Measurements from ENCODE around the gene C1QTNF12. TPM values are rescaled to one million over a fixed set of nuclear protein-coding genes. Genes with fewer than 3 reads are reported as not detected.
A peak's percentile ranks its signal among the peaks of the same experiment; 100 is the strongest.
"Not testable (repeated sequence)": the region's sequence is repeated elsewhere in the genome, so short reads cannot be mapped to it uniquely, and the experiment has no call there.

The C1QTNF12 gene
- total RNA-seq, 1 experiment from 2014 or later, result 6.0 TPM

DNA sequence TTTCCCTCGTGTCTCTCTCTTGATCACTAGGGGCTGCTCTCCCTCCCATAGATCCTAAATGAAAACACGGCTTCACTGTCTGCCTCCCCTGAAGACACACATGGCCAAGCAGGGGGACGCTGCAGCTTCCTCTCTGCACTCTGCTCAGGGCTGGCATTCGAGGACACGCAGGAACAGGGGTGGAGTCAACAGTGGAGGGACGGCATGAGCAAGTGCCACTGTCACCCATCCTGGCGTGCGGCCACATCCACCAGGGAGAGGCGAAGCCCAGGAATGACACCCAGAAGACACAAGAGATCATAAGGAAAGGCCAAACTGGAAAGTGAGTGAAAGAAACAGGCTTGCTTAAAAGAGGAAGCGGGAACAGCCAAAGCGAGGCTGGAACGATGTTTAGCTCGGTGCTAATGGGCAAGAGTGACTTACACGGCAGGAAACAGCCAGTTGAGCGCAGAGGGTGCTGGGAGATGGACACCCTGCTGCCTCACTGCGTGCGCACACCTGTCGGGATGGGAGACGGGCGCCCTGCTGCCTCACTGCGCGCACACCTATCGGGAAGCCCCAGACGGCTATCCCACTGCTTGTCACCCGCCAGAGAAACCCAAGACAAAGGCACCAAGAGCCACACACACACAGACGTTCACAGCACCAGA lies 13.6 kb upstream of the C1QTNF12 start:
- DNase-seq (ENCODE audit: low spot score), result no peak

DNA sequence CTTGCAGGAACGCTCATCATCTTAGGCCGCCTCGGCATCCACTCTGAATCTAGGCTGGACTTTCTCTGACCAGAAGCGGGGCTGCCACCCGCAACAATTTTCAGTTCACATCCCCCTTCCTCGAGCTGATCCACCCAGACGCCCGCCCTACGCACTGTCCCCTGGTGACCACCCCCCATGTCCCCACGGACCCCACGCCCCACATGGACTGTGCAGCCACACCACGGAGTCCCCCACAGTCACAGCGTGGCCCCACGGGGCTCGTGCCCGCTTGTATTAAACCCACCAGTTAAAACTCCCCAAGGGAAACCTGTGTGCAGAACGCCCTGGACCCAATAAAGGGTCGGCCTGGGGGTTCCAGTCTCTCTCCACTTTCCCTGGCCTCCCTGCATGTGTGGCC lies 13.0 kb upstream of the C1QTNF12 start:
- no peak for DNase-seq (ENCODE audit: low spot score)

DNA sequence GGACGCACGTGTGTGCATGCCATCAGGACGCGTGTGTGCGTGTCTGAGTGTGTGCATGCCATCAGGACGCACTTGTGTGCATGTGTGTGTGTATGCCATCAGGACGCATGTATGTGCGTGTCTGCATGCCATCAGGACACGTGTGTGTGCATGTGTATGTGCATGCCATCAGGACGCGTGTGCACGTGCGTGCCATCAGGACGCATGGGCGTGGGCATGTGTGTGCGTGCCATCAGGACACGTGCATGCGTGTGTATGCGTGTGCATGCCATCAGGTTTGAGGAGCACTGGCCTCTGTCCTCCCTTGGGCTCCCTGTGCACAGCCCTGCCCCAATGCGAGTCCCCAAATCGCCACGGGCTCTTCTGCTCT lies 12.6 kb upstream of the C1QTNF12 start:
- no peak for DNase-seq (ENCODE audit: low spot score)

DNA sequence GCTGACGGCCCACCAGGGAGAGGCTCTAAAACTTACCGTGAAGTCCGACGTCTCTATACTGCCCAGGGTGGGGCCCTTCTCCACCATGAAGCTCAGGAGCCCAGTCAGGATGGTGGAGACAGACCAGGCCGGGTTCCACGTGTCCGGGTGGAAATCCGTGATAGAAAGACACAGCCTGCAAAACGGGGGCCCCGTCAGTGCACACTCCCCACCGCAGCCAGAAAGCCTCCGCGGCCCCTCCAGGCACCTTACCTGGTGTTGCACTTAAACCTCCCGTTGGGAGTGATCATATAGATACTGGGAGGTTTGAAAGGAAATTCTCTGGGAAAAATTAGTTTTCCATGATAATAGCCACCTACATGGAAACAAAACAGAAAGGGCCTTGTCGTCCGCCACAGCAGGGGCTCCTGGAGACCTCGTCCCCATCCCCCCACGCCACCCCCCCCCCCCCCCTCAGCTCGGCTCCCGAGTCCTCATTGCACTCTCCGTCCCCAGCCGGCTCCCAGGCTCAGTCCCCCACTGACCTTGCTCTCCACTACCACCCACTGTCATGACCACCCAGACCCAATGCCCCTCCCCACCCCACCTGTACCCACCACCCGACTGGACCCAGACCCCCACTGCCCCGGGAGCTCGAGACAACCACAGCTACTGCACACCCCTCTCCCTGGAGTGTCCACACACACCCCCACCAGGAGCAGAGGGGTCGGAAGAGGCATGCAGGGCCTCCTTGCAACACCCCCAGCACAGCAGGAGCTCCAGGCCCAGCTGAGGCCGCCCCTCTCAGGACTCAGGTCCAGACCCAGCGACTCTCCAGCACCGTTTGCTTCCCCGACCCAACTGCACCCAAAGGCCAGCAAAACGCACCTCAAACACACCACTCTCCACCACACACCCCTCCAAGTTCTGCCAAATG lies 10.7 kb upstream of the C1QTNF12 start:
- no peak for DNase-seq (ENCODE audit: low spot score)

DNA sequence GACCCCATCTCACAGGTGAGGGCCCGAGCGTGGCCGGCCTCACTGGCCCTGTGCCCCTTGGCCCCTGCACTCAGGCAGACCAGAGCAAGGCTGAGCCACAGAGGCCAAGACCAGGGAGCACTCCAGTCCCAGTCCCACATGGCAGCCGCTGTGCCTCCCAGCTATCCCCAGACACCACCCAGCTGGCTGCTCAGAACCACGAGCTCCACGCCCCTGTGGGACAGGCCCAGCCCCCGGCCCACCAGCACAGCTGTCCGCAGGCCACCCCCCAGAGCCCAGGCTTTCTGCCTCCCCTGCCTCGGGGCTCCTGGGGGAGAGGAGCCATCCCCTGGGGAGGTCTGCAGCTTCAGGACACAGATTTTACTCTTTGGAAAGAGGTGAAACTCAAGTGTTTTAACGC lies 9.1 kb upstream of the C1QTNF12 start:
- no peak for DNase-seq (ENCODE audit: low spot score)

DNA sequence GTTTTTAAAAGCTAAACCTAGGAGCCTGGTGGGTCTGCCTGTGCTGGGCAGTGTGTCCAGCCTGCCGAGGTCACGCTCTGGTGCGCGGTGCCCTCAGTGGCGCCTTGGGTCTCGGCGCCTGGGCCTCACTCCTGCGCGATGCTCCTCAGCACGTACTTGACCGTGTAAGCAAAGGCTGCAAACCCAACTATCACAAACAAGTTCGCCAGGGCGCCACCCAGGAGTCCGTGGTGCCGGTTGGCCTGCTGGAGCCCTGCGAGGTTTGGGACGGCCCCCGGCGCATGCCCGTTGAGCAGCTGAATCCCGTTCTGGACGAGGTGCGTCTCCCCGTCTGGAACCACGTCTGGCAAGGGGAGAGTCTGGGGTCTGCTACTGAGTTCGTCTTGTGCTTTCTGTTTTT lies 8.6 kb upstream of the C1QTNF12 start:
- no peak for DNase-seq (ENCODE audit: low spot score)

DNA sequence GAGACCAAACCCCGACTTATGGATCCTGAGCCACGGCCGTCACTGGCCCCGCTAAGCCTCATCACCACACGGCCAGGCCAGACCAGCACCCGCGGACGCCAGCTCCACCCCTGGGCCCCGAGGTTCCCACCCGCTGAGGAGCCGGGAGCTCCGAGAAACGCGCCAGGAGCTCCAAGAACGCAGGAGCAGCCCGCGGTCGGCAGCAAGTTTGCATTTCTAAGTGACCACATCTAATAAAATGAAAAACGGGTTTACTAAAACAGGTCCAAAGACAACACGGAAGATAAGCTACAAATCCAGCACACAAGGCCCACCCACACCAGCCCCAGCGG lies 8.1 kb upstream of the C1QTNF12 start:
- DNase-seq (ENCODE audit: low spot score), result no peak

DNA sequence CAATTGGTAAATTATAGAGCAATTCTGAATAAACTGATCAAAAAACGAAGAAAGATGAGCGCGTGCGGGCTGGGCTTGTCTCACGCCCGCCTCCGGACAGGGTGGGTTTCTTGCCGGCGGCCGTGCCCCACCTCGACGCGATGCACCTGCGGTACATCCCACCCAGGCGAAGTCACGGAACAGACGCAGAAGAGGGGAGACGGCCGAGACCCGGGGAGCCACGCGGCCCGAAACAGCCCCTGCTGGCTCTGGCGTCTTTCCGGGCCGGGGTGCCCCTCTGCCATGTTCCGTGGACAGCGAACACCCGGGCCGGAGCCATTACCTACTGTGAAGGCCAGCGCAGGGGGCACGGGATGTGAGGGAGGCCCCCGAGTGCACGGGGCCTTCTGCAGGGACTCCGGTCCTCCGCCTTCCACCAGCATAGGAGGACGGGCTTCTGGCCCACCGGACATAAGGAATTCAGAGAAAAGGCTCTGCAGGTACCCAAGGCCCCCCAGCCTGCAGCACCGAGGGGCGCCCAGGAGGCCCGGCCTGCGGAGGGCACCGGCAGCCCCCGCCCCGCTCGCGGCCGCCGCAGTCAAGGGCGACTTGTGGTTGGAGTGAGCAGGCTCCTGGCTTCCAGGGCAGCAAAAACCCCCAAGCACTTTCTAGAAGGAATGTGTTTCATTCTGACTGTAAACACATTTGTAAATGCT lies 7.6 kb upstream of the C1QTNF12 start:
- no peak for DNase-seq (ENCODE audit: low spot score)

DNA sequence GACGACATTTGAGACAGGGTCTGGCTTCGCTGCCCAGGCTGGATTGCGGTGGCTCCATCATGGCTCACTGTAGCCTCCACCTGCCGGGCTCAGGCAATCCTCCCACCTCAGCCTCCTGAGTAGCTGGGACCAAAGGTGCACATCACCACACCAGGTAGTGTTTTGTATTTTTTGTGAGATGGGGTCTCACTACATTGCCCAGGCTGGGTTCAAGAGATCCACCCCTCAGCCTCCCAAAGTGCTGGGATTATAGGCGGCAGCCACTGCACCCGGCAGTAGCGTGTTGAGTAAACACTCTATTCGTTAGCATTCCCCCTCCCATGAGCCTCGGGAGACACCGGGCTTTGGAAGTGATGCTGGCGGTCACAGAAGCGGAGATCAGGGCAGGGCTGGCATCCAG lies 6.8 kb upstream of the C1QTNF12 start:
- no peak for DNase-seq (ENCODE audit: low spot score)

DNA sequence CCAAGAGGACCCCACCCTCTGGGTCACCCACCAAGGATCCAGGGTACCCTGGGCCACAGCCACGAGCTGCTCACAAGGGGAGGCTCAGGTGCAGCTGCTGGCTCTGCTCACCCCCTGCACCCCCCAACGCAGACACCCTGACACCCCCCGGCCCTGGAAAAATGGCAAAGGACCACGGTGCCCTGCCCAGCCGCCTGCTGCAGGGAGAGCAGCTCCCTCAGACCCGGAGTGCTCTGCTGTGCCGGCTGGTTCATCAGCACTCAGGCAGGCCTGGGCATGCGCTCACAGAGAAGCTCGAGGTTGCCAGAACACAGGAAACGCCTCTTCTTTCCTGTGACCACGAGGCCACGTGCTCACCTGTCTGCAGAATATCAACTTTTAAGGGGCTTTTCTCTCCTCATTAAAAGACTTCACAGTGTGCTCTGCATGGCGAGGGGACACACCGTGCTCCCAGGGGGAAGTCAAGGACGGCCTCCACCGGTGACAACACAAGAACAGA lies 4.3 kb upstream of the C1QTNF12 start:
- DNase-seq (ENCODE audit: low spot score), result no peak

DNA sequence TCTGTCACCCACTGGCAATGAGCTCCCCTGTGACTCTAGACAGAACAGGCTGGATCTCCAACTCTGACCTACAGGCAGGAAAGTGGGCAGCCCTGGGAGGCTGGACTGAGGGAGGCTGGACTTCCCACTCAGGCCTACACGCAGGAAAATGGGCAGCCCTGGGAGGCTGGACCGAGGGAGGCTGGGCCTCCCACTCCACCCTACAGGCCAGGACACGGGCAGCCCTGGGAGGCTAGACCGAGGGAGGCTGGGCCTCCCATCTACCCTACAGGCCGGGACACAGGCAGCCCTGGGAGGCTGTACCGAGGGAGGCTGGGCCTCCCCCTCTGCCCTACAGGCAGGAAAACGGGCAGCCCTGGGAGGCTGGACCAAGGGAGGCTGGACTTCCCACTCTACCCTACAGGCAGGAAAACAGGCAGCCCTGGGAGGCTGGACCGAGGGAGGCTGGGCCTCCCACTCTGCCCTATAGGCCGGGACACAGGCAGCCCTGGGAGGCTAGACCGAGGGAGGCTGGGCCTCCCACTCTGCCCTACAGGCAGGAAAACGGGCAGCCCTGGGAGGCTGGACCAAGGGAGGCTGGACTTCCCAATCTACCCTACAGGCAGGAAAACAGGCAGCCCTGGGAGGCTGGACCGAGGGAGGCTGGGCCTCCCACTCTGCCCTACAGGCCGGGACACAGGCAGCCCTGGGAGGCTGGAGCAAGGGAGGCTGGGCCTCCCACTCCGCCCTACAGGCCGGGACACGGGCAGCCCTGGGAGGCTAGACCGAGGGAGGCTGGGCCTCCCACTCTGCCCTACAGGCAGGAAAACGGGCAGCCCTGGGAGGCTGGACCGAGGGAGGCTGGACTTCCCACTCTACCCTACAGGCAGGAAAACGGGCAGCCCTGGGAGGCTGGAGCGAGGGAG lies 1.7 kb upstream of the C1QTNF12 start:
- not testable (repeated sequence) for DNase-seq (ENCODE audit: low spot score)

DNA sequence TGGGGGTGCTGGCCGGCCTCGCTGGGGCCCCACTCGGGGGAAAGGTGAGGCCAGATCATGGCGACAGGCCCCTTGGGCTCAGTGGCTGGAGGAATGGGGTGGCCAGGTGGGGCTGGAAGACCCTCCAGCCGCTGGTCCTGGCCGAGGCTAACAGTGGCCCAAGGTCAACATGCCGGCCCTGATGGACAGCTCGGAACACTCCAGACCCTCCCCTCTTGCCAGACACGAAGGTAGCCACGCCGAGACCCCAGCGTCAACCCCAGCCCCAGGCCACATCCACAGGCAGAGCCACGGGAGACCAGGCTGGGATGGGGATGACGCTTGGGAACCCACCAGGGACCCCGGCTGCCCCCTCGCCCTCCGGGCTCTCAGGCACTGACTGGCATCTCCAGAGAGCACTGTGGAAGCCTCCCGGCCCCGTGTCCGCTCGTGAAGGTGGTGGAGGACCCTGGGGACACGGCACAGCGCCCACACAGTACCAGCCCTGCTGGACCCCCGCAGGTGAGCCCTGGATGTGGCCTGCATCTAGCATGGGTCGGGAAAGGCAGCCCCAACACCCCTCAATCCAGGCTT lies 905 bp upstream of the C1QTNF12 start:
- DNase-seq (ENCODE audit: low spot score), result no peak

DNA sequence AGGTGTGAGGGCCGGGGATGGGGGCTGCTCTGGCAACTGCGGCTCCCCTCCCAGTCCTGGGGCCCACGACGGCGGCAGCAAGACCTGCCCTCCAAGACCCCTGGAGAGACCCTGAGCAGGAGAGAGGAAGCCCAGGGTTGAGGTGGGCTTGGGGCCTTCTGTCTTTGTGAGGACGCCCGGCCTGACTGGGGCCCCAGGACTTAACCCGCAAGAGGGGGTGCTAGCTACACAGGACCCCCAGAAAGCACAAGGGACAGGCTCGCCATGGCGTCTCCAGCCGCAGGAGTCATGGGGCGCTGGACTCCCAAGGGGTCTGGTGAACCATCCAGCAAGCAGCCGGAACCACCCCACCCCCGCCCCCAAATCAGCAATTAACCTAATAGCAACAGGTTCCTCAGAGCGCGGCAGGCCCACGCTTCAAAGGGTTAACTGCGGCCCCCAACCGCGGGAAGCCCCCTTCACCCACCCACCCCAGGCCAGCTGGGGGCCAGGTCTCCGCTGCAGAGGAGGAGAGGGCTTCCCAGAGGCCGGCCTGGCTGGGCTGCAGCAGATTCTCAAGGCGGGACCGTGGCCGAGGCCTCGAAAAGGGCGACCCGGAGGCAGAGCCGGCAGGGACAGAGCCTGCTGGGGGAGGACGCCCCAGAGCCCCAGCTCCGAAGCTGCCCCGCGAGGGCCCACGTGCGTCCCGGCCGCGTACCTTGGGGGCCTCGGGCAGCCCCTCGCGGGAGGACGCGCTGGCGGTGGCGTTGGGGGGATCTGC lies 525 bp downstream of the C1QTNF12 start:
- DNase-seq (ENCODE audit: low spot score), result no peak

DNA sequence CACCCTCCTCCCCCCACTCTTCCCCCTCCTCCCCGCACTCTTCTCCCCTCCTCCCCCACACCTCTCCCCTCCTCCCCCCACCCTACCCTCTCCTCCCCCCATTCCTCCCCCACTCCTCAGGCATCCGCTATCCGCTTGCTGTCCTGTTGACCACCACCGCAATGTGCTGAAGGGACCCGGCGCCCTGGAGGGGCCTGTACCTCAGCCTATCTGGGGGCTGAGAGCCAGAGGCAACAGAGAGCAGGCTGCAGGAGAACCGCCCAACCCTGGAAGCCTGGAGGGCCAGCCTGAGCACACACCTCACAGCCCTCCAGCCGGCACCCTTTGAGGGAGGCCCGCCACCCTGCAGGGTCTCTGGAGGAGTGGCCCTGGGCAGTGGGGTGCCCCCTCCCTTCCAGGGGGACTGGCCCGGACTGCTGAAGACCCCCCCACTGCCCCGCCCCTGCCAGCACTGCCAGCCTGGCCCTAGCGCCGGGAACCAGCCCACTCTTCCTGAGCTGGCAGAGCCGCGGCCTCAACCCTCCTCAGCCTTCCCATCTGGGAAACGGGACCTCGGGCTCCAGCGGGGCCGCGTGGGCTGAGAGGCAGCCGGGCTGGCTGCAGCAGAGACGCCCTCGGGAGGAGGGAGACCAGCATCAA lies 1.2 kb downstream of the C1QTNF12 start:
- no peak for DNase-seq (ENCODE audit: low spot score)

DNA sequence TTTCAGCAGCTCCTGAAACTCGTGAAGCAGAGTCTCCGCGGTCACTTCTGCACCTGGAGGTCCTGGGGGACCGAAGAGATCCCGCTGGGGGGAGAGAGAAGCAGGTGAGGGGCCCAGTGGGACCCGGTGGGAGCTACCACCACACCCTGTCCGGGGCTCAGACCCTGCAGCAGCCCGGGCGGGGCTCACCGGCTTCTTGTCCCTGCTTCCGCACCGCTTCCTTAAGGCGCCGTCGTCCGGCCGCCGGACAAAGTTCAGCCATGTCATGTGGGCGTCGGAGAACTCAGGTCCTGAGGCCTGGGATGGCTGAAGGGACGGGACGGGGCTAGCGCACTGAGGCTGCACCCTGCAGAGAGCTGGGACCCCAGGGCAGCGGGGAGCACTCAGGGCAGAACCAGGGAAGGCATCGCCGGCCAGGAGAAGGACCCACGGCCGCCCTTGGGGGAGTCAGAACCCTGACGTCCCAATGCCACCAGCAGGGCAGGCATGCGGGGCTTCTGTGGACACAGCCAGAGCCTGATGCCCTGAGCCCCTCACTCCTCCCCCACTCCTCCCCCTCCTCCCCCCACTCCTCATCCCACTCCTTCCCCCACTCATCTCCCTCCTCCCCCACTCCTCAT lies 2.2 kb downstream of the C1QTNF12 start:
- peak; percentile 69 for DNase-seq (ENCODE audit: low spot score)

DNA sequence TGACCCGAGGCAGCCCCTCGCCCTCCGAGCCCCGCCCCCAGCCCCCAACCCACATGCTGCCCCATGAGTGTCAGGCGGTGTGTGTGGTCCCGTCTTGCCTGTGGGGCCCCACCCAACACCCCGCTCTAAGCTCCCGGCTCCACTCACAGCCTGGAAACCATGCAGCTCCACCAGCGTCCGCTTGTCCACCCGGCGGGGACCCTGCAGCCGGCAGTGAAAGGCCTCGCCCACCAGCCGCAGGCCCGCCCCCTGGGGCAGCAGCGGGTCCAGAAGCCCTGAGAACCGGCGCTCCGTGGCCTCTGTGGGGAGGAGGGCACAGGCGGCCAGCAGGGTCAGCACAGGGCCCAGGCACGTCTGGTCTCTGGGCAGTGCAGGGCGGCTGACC lies 2.7 kb downstream of the C1QTNF12 start:
- DNase-seq (ENCODE audit: low spot score), result no peak

DNA sequence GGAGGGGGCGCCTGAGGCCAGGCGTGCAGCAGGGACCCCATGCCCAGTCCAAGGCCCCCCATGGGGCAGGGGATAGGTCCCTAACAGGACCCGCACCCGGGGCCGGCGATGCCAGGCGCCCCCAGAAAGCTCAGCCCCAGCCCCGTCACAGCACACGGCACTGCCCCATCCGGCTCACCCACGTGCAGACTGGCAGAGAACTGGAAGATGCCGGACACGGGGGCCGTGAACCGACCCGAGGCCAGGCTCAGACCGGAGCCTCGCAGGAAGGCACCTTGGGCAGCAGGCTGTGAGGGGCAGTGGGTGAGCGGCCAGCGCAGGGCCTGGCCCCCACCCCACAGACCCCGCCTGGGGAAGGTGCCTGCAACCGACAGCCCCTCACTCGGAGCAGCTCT lies 3.3 kb downstream of the C1QTNF12 start:
- DNase-seq (ENCODE audit: low spot score), result no peak

DNA sequence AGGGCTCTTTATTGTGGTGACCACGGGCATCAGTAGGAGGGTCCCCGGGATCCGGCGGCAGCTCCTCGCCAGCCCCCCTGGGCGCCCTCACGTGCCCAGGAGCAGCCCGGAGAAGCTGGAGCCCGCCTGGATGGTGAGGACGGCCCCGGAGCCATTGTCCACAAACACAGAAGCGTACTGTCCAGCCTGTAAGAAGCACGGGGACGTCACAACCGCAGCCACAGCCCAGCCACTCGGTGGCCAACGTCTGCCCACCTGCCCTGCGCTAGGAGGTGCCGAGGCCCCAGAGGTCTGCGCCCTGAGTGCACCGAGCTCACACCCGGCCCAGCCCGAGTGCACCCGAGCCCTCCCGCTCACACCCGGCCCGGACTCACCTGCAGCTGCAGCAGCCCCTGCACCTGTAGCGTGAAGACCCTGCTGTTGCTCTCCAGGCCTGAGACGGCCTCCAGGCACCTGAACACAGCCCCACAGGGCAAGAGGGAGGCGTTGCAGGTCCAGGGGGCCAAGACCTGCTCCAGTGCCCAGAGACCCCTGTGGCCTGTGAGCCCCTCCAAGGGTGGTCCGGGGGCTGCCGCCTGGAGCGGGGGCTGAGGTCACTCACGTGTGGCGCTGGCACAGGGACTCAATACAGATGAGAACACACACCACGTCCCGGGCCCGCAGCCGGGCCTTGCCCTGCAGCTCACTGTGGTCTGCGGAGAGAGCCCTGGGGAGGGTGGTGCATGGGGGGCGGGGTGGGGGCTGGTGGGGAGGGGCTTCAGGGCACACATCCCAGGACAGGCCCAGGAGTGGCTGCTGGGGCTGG lies 3.9 kb downstream of the C1QTNF12 start:
- DNase-seq (ENCODE audit: low spot score), result no peak

All from HT-29 (cell line).